Islet of Langerhans (tissue), 1 donor: ENCODE data around the gene GNL1.
"Not testable (repeated sequence)": the region's sequence is repeated elsewhere in the genome, so short reads cannot be mapped to it uniquely, and the experiment has no call there.

Source experiments
- FAIRE-seq: peaks from one replicate; lab custom pipeline; 2011; peaks lifted over from hg19 to GRCh38; lab: Jason Lieb, UNC

The GNL1 gene

GRCh38 chr6:30529349-30529875, 26.9 kb downstream of the GNL1 start:
- FAIRE-seq = not testable (repeated sequence)

GRCh38 chr6:30526444-30526843, 29.8 kb downstream of the GNL1 start:
- FAIRE-seq = not testable (repeated sequence)

- not testable (repeated sequence) for FAIRE-seq
Measured at GRCh38 chr6:30521952-30522351, 34.3 kb downstream of the GNL1 start.

- FAIRE-seq = not testable (repeated sequence)
Measured at GRCh38 chr6:30521082-30521481, 35.2 kb downstream of the GNL1 start.

- no peak for FAIRE-seq
Measured at GRCh38 chr6:30520522-30520921, 35.8 kb downstream of the GNL1 start.

- FAIRE-seq = not testable (repeated sequence)
Measured at GRCh38 chr6:30518505-30519145, 37.7 kb downstream of the GNL1 start.

- not testable (repeated sequence) for FAIRE-seq
Measured at GRCh38 chr6:30517767-30518504, 38.4 kb downstream of the GNL1 start.

GRCh38 chr6:30516754-30517076, 39.6 kb downstream of the GNL1 start:
- not testable (repeated sequence) for FAIRE-seq

GRCh38 chr6:30515944-30516753, 40.1 kb downstream of the GNL1 start:
- peak; percentile 77 for FAIRE-seq

GRCh38 chr6:30515106-30515505, 41.2 kb downstream of the GNL1 start:
- no peak for FAIRE-seq

- FAIRE-seq = no peak
Measured at GRCh38 chr6:30513451-30513850, 42.8 kb downstream of the GNL1 start.

GRCh38 chr6:30511169-30511546, 45.1 kb downstream of the GNL1 start:
- FAIRE-seq = no peak

- FAIRE-seq = no peak
Measured at GRCh38 chr6:30510419-30511168, 45.7 kb downstream of the GNL1 start.

GRCh38 chr6:30508890-30509736, 47.2 kb downstream of the GNL1 start:
- FAIRE-seq = no peak

GRCh38 chr6:30507849-30508827, 48.2 kb downstream of the GNL1 start:
- no peak for FAIRE-seq

- FAIRE-seq = no peak
Measured at GRCh38 chr6:30500421-30501355, 55.6 kb downstream of the GNL1 start.

GRCh38 chr6:30498705-30499104, 57.6 kb downstream of the GNL1 start:
- not testable (repeated sequence) for FAIRE-seq

GRCh38 chr6:30497714-30498113, 58.6 kb downstream of the GNL1 start:
- FAIRE-seq = no peak

- not testable (repeated sequence) for FAIRE-seq
Measured at GRCh38 chr6:30497261-30497599, 59.1 kb downstream of the GNL1 start.
